A204.1 (cell line): Measurements from ENCODE around the gene NCSTN.

Experiments
- FAIRE-seq: peaks from 2 replicates; lab custom pipeline; 2012; peaks lifted over from hg19 to GRCh38; lab: Jason Lieb, UNC

Gene NCSTN

DNA sequence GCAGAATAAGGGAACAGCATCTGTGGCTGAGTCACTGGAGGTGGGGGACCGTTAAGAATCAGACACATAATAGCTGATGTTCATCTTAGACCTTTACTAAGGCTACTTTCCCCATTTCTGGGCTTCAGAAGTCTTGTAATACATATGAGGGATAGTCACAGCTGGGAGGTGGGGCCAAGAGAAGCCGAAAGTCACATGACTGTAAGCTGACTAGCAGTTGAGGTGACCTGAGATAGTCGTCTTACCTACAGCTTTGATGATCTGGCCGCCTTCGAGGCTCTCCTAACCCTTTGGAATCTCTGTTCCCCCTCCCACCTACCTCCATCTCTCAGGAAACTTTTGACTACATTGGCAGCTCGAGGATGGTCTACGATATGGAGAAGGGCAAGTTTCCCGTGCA lies 9.4 kb downstream of the NCSTN start:
- no peak for FAIRE-seq

DNA sequence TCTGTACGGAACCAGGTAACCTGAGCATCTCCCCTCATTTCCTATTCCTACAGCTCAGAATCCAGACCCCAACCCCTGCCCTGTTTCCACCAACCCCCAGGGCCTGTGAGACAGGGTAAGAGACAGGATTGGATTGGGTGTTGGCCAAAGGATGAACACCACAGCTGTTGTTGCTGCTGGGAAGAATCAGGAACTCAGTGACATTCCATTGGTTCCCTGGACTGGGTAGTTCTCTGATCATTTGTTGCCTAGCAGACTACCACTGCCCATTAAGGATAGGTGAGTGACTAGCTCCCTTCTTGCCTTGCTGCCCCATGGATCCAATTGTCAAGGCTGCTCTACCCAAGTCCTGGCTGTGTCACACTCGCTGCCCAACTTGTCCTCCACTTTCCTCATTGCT lies 10.0 kb downstream of the NCSTN start:
- FAIRE-seq, result no peak

DNA sequence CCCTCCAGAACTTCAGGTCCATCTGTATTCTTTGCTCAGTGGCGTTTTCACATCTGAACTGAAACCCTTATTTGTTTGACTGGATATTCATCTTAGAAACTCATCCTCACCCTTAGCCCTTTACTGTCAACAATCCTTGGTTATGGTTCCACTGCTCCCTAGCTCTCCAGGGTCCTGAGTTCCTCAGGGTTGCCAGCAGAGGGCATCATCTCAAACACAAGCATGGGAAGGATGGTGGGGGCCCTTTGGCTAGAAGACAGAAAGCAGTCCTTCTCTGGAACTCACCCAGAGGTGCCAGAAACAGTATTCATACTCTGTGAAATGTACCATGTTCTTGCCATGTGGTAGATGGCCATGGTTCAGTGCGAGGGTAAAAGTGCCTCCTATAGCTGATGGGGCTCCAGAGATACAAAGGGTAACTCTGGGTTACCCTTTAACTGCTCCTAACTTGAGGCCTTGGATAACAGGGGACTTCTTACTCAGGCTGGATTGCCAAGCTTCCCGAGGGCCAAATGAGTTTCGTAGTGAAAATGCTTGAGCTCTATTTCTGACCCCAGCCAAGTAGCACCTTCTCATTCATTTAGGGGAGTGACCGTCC lies 11.3 kb downstream of the NCSTN start:
- FAIRE-seq, result no peak

DNA sequence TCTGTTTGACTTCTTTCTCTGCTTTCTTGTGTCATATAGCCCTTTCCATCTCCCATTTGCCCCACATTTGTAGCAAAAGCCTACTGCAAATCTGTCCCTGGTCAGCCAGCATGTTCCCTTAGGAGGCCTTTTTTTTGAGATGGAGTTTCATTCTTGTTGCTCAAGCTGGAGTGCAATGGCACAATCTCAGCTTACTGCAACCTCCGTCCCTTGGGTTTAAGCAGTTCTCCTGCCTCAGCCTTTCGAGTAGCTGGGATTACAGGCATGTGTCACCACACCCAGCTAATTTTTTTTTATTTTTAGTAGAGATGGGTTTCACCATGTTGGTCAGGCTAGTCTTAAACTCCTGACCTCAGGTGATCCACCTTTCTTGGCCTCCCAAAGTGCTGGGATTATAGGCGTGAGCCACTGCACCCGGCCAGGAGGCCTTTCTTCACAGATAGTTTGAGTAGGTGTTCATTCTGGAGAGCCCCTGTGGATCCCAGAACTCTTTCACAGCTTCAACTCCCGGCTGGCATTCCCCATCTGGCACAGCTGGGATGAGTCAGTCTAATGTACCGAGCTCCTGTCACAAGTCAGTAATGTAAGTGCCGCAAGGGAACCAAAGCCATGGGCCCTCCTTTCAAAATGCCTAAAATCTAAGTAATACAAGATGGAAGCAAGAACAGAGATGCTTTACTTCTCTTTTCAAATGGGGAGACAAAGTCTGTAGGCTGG lies 14.3 kb downstream of the NCSTN start:
- no peak for FAIRE-seq

DNA sequence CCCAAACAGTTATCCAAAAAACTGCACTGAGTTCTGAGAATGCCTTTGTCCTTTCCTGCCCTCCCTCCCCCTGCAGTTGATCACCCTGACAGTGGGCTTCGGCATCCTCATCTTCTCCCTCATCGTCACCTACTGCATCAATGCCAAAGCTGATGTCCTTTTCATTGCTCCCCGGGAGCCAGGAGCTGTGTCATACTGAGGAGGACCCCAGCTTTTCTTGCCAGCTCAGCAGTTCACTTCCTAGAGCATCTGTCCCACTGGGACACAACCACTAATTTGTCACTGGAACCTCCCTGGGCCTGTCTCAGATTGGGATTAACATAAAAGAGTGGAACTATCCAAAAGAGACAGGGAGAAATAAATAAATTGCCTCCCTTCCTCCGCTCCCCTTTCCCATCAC lies 14.9 kb downstream of the NCSTN start:
- FAIRE-seq, result no peak

DNA sequence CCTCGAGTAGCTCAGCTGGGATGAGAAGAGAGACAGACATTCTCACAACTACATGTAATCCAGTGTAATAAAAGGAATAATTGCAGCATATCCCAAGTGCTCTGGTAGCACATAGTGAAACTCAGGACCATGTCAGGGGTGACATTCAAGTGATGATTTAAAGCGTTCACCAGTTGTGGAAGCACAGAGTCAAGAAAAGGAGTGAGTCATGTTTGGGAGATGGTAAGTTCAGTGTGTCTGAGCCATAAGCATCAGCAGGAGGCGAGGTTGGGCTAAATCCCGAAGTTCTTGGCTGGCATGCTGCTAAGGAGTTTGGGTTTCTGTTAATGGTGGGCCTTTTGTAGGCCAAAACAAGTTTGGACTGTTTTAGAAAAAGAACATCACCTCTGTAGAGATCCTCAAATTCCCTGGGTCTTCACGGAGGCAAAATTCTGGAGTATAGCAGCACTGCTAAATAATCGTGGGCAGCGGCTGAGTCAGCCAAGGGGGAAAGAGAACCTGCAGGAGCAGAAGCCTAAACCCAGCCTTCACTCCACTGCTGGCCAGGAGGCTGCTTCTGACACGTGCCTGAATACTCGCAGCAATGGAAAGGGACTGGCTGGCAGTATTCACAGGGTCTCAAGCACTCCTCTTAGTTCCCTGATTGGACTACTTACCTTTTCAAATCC lies 16.5 kb downstream of the NCSTN start:
- no peak for FAIRE-seq

DNA sequence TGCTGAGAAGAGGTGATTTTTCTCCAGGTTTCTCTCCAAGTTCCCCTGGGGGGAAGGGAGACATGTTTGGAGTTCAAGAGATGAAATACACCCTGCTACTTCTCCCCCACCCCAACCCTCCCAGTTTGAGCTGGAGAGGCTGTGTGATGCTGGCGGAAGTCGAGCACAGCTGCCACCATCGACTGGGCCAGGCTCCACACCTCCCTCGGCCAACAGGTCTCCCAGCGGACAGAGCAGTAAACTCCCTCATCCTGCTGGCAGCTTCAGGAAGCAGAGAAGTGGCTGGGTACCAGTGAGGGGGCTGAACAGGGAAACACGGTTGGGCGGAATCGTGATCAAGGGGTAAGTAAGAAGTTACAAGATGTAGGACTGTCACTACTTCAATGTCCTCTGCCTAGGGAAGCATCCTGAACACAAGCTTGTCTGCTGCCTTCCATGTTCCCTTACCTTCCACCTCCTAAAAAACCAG lies 17.1 kb downstream of the NCSTN start:
- FAIRE-seq, result no peak

DNA sequence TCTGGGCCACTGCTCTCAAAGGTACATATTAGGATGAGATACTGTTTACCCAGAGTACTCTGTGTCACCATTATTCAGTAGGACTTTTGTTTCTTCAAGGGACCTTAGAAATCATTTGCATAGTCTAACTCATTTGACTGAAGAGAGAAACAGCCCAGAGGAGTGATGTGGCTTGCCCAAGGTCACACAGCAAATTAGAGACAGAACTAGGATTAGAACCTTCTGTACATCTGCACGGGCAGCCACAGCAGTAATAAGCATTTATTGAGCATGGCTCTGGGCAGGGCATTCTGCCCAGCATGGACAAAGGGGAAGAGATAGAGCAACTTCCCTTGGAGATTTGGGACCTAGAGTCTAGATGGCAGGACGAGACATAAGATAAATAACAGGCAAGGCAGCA lies 18.0 kb downstream of the NCSTN start:
- FAIRE-seq, result no peak

DNA sequence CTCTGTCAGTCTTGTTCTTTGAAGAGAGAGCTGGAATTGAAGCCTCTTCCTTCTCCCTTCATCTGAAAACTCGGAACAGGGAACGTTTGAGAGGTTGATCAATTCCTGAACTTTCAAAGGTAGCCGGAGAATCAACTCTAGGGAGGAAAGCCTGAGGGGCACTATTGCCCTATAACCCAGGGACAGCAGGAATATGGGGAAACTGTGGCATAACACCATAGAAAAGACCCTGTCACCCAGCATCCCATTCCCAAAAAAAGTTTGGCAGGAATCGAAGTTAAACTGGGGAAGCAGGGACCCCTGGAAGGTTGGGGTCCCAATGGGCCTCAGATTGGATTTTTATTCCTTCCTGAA lies 18.6 kb downstream of the NCSTN start:
- no peak for FAIRE-seq

DNA sequence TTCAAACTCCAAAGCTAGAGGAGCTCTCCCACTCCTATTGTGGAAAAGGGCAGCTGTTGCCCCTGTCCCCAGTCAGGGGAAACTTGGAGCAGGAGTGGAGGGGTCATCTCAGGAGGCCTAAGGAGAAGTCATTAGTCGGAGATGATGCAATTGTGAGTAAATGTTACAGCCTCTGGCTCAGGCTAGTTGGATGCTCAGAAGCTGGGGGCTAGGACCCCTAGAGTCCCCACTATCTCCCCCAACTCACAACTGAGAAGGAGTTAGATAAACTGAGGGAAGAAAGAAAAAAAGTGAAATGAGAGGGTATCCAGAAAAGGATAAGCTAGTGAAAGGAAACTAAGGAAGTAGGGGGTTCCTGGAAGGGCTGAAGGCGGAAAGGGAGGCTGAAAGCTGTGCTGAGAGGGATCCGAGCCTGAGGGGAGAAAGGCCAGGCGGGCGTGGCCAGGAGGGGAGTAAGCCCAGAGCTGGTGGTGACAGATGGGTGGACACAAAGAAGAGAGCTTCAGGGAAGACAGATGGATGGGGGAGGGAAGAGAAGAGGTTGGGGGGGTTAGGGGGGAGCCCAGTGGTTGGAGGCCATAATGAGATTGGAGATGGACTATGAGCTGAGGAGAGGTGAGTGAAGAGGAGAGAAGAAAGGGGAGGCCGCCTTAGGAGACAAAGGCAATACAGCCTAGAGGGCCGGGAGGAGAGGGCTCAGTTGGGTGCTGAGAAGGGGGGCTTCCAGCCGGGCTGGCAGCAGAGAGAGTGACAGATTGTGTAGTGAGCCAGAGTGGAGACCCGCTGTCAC lies 19.2 kb downstream of the NCSTN start:
- no peak for FAIRE-seq

DNA sequence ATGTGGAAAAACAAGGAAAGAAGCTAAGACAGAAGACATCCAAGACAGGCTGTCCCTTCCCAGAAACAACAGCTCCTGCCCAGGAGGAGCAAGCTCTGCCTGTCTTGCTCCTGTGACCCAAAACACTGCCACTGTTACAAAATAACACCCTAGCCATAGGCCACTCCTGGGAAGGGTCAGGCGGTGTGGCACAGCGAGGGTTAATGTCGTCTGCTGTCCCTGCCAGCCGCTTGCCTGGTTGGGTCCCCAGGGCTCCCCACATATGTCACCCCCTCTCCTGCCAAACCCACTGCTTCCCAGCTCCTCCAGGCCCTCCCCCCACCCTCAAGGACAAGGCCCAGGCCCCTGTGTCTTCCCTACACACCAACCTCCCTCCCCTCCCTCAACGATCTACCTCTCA lies 19.8 kb downstream of the NCSTN start:
- FAIRE-seq, result no peak

DNA sequence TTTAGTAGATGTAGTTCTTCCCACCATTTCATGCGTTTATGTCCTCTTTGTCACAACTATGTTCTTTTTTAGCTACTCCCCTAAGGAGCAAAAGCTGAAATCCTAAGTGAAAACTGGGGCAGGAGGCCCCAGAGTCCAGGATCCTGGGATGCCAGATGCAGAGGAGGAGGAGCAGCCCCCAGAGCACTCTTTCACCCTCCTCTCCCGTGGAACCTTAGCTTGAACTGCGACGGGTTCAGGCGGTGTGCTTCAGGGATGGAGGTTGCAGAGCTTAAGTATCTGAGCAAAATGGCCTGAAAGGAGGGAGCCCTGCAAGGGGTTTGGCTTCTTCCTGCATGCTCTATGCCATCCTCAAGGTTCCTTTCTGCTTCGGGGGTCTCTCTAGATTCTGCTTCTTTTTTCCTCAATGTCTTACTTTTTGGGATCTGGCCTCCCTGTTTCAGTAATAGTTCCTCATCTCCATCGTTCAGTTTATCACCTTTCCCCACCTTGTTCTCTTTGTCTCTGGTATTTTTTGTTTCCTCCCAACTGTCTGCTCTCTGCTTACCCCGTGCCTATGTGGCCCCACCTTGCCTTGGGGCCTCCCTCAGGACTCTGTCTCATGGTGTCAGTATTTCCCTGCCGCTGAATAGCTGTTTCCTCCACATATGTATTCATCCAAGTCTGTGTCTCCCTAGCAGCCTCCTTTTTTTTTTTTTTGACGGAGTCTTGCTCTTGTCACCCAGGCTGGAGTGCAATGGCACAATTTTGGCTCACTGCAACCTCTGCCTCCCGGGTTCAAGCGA lies 21.0 kb downstream of the NCSTN start:
- no peak for FAIRE-seq

DNA sequence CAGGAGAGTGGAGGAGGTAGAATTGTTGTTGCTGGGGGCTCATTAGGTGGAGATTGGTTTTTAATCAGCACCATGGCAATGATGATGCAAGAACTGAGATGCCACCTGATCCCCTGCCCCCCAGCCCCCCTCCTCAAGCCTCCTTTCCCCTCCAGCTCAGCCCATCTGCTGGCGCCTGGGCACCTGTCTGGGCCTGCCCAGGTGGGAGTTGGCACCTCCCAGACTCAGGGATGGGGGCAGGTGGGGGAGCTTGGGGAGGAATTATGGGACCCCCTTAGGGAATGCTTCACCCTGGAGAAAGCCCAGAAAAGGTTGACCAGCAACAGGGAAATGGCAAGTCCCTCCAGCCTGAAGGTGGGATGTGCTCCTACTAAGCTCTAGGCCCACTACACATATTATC lies 22.1 kb downstream of the NCSTN start:
- FAIRE-seq, result no peak

DNA sequence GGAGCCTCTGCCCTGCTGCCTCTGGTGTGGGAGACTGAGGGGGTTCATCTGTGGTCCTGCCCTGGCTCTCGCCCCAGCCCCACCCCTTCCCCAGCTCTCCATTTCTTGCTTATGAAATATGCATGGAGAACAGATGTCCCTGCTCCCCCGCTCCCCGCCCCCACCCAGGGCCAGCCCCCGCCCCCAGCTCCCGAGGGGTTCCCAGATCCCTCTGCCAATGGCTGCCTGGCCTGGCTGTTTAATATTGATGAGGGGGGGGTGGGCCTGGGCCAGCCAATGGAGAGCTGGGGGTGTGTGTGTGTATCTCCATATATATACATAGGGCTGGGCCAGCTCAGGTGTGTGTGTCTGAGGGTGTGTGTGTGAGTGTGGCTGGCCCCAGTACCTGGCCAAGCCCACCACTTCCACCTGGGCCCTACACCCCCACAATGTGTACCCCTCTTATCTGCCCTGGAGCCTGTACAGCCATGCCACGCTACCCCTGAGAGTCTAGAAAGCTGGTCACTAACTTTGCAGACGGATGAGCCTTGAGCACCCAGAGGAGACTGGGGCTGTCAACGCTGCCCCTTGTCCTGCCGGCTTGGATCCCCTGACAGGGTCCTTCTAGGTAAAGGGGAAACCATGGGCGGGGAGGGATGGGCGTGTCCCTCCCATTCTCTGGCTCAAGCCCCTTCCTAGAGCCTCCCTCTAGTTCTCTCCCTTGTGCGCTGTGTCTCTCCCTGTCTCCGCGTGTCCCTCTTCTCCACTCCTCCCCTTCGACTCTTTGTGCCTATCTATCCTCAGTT lies 23.7 kb downstream of the NCSTN start, which contains the start of gene NHLH1:
Gene NHLH1 (plus strand): TSS at position 341 of the 785 bp plus-strand sequence. CDS start 3,661 bp downstream, outside the sequence.
- FAIRE-seq, result no peak

DNA sequence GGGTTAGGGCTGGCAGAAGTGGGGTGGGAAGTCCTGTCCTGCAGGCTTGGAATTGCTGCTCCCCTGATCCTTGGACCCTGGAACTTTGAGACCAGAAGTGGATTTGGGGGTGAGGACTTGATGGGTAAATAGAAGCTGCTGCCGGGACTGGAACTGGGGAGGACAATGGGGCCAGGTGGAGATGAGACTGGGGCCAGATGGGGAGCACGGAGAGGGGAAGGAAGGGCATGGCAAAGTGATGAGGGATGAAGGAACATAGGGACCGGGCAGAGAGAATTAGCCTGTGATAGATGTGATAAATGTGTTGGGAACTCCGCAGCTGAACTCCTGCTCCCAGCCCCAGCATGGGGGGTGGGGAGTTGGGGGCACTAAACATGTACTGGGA lies 24.3 kb downstream of the NCSTN start:
- no peak for FAIRE-seq

DNA sequence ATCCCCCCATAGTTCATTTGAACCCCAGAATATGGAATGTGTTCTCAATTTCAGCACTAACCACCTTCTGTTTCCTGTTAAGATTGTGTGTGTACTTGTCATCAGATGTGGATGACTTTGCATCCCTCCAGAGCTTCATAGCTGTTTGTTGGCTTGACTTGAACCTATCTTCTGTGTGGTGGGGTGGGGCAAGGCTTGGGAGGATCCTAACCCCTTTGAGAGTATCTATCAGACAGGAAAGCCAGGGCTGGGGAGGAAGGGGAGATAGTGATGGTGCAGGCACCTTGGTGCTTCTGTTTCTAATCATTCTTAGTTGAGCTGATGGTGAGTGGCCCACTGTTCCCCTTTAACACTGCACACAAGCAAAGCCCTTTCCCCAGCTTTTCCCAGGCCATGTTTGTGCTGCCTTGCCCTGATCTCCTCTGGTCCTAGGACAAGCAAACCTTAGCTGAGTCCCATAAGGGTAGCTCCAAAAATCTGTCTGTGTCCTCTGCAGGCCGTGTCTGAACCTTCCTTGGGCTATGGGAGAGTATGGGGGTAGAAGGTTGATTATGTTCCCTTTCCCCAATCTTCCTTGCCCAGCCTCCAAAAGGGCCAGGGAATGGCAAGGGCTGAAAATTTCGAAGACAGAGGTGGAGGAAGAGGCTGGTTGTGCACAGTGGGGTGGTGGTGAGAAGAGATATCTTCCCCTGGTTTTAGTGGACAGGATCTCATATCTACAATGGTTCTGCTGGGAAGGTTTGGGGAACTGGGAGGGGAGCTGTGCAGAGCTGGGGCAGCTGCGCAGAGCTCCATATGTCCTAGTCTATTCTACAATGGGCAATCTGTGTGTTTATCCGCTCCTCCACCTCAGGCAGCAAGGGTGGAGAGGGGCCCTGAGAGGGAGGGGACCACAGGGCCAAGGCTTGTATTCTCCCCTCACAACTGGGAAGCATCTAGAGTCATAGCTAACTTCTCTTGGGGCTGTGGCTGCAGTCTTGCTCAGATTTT lies 25.0 kb downstream of the NCSTN start:
- no peak for FAIRE-seq

DNA sequence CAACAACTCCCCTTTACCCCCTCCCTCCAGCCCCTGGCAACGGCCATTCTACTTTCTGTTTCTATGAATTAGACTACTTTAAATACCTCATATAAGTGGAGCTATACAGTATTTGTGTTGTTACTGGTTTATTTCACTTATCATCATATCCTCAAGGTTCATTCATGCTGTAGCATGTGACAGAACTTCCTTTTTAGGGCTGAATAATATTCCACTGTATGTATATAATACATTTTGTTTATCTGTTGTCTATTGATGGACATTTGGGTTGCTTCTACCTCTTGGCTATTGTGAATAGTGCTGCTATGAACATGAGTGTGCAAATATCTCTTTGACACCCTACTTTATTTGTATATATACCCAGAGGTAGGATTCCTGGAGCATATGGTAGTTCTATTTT lies 25.9 kb downstream of the NCSTN start:
- FAIRE-seq, result no peak

DNA sequence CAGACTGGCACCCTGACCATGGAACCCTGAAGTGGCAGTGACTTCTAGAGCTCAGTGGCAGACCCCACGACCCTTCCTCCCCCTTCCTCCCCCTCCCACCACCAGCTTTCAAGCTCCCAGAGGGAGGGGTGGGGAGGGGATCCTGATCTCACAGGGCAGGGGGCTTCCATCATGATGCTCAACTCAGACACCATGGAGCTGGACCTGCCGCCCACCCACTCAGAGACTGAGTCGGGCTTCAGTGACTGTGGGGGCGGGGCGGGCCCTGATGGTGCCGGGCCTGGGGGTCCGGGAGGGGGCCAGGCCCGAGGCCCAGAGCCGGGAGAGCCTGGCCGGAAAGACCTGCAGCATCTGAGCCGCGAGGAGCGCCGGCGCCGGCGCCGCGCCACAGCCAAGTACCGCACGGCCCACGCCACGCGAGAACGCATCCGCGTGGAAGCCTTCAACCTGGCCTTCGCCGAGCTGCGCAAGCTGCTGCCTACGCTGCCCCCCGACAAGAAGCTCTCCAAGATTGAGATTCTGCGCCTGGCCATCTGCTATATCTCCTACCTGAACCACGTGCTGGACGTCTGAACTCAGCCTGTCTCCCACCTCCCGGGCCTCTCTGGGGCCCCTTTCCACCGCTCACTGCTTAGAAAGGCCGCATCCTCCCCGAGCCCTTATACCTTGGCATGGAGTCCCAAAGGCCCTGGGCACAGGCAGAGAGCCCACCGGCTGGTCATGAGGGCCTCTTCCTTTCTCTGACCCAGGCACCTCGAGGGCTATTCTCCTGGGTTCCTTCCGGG lies 27.6 kb downstream of the NCSTN start:
- no peak for FAIRE-seq

DNA sequence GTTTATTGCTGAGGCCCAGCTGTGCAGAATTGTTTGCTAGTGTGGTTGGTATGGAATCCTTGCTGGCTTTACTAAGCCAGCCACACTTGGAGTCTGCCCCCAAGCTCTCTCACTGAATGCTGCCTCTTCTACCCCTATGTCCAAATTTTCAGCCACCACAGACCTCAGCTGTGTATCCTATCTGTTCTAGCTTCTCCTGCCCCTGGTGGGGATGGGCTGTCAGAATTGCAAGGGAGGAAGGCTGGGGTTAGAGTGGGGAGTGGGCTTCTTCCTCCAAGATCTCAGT lies 28.1 kb downstream of the NCSTN start:
- no peak for FAIRE-seq
